RWPE1 (cell line): ENCODE results near the gene ARHGEF19.
A peak's percentile ranks its signal among the peaks of the same experiment; 100 is the strongest.

Experiments used
- CTCF ChIA-PET: fragments of 350-600 bp; sonication (Branson Sonifier 250); formaldehyde crosslinking; extraction: SDS; loops from one replicate; lab custom pipeline; 2021; lab: Yijun Ruan, JAX
- POLR2A ChIA-PET: fragments of 400-600 bp; formaldehyde crosslinking; extraction: SDS; loops from one replicate; lab custom pipeline; 2020; ENCODE audit warnings: antibody characterized with exemption; ENCODE audit not compliant: low non-redundant PET; lab: Yijun Ruan, JAX
- DNase-seq: peaks from one replicate; pipeline ENCODE4 v3.0.0; 2012; ENCODE audit warnings: low spot score
- H3K27ac ChIP-seq: fragments of 450-650 bp; 2 replicates; pipeline ENCODE4 v1.5.1; 2017
- CTCF ChIP-seq: fragments of 450-650 bp; conservative IDR thresholded peaks from 2 replicates; pipeline ENCODE4 v1.5.1; 2017; ENCODE audit warnings: low read depth, mild to moderate bottlenecking

ARHGEF19 gene

GRCh38 chr1:16244650-16245285 lies 32.3 kb upstream of the ARHGEF19 start:
- ChIA-PET POLR2A (interaction anchor here (0.6 kb wide), 1 partner anchor 116 kb away, joined by 5 read pairs; no protein-coding TSS in a partner anchor), CTCF (interaction anchor here (0.5 to 3.4 kb wide), 12 partner anchors 9 to 172 kb away, joined by 3 to 17 read pairs (median 5); partner anchors contain the start of genes ARHGEF19 and FAM131C)
- peak overlapping the region; percentile 29 for H3K27ac ChIP-seq
- DNase-seq: no peak
- TF ChIP-seq CTCF: peak; percentile 56

- POLR2A ChIA-PET: no interaction called here
- H3K27ac ChIP-seq: peak overlapping the region; percentile 29
- TF ChIP-seq CTCF: peak; percentile 89
- CTCF ChIA-PET: interaction anchor here (0.5 to 3.4 kb wide), 19 partner anchors 10 to 197 kb away, joined by 3 to 17 read pairs (median 4); partner anchors contain the start of genes ARHGEF19 and FAM131C
- DNase-seq: peak; percentile 84
Observed at GRCh38 chr1:16243936-16244649, 31.6 kb upstream of the ARHGEF19 start.

- H3K27ac ChIP-seq: peak overlapping the region; percentile 6; the same call in 1 of the 2 replicates
- TF ChIP-seq CTCF: no peak
- CTCF ChIA-PET: interaction anchor here (0.5 to 3.4 kb wide), 11 partner anchors 11 to 171 kb away, joined by 3 to 17 read pairs (median 6); partner anchors contain the start of genes ARHGEF19 and FAM131C
- POLR2A ChIA-PET: no interaction called here
- no peak for DNase-seq
Observed at GRCh38 chr1:16243215-16243610, 30.8 kb upstream of the ARHGEF19 start.

- no peak for DNase-seq
- ChIA-PET CTCF (interaction anchor here (1.0 to 3.4 kb wide), 5 partner anchors 18 to 163 kb away, joined by 3 to 17 read pairs (median 5); no protein-coding TSS in a partner anchor), POLR2A (interaction anchor here (0.6 kb wide), 1 partner anchor 35 kb away, joined by 4 read pairs; no protein-coding TSS in a partner anchor)
- TF ChIP-seq CTCF: no peak
- H3K27ac ChIP-seq: peak overlapping the region; percentile 6; the same call in 1 of the 2 replicates
Observed at GRCh38 chr1:16242556-16243214, 30.2 kb upstream of the ARHGEF19 start.

GRCh38 chr1:16241221-16241708 lies 28.8 kb upstream of the ARHGEF19 start:
- ChIA-PET POLR2A (no interaction called here), CTCF (no interaction called here)
- H3K27ac ChIP-seq: peak overlapping the region; percentile 29; the same call in 1 of the 2 replicates
- no peak for DNase-seq
- TF ChIP-seq CTCF: no peak
